Erythroblast (primary cell): ENCODE data around the gene ANTXR1.

Experiments used
- GATA1 ChIP-seq: IDR thresholded peaks from 2 replicates; pipeline ENCODE4 v1.6.1; 2011; ENCODE audit warnings: low read depth, mild to moderate bottlenecking, control low read depth, low read length, moderate library complexity
- POLR2A ChIP-seq: IDR thresholded peaks from 2 replicates; pipeline ENCODE4 v1.6.1; 2011; ENCODE audit warnings: mild to moderate bottlenecking, low read length

DNA sequence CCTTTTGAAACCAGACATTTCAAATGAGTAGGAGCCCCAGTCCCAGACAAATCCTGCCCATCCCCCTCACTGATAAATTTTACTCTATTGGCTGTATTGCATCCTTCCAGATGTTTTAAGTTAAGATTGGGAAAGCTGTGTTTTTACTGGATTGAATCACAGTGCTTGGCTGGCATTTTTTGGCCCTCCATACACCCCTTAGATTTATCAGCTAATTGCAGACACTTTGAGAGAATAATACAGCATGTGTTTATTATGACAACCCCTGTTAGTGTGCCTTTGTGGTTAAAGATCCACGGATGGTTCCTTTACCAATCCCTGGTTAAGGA is 74.9 kb downstream of the ANTXR1 start:
- TF ChIP-seq POLR2A, result no peak
- TF ChIP-seq GATA1, result no peak
